ENCODE results near the gene GSS.

GSS gene

GRCh38 chr20:34992751-34993417 lies 37.3 kb upstream of the GSS start:
- DNase-seq, result no peak

- DNase-seq, result no peak
Measured at GRCh38 chr20:34990661-34991214, 35.1 kb upstream of the GSS start.

GRCh38 chr20:34990231-34990630 lies 34.6 kb upstream of the GSS start:
- no peak for DNase-seq

- DNase-seq, result no peak
Measured at GRCh38 chr20:34989670-34990069, 34.1 kb upstream of the GSS start.

- DNase-seq, result no peak
Measured at GRCh38 chr20:34989118-34989517, 33.5 kb upstream of the GSS start.

- no peak for DNase-seq
Measured at GRCh38 chr20:34988191-34988540, 32.6 kb upstream of the GSS start.

- DNase-seq, result no peak
Measured at GRCh38 chr20:34987288-34988190, 31.9 kb upstream of the GSS start.

GRCh38 chr20:34986311-34987287 lies 31.0 kb upstream of the GSS start:
- DNase-seq, result no peak

GRCh38 chr20:34985461-34986310 lies 30.1 kb upstream of the GSS start:
- DNase-seq, result no peak

- no peak for DNase-seq
Measured at GRCh38 chr20:34984756-34985261, 29.2 kb upstream of the GSS start.

GRCh38 chr20:34983995-34984735 lies 28.6 kb upstream of the GSS start:
- no peak for DNase-seq

- DNase-seq, result no peak
Measured at GRCh38 chr20:34983089-34983820, 27.6 kb upstream of the GSS start.

- DNase-seq, result no peak
Measured at GRCh38 chr20:34982270-34983088, 26.9 kb upstream of the GSS start.

GRCh38 chr20:34980543-34981233 lies 25.1 kb upstream of the GSS start:
- no peak for DNase-seq

- DNase-seq, result no peak
Measured at GRCh38 chr20:34979366-34980153, 24.0 kb upstream of the GSS start.

GRCh38 chr20:34978092-34978744 lies 22.6 kb upstream of the GSS start:
- DNase-seq, result no peak
